GM04503 (cell line): ENCODE measurements around the gene SPACDR.

ENCODE experiments used
- DNase-seq: peaks from one replicate; pipeline ENCODE4 v3.0.0-alpha.2; 2012; ENCODE audit warnings: low read depth

The SPACDR gene

DNA sequence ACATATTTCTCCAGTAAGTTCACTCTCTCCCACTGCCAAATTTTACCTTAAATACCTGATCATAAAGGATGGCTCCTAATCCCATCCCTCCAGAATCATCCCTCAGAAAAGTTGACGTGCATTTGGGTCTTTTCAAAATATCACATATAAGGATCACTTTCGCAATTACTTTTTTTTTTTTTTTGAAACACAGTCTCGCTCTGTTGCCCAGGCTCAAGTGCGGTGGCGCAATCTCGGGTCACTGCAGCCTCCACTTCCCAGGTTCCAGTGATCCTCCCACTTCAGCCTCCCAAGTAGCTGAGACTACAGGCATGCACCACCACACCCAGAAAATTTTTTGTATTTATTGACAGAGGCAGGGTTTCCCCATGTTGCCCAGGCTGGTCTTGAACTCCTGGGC lies 53.0 kb downstream of the SPACDR start:
- DNase-seq = no peak

GRCh38 chr7:100407285-100408180 lies 56.5 kb downstream of the SPACDR start:
- peak; percentile 34 for DNase-seq

DNA sequence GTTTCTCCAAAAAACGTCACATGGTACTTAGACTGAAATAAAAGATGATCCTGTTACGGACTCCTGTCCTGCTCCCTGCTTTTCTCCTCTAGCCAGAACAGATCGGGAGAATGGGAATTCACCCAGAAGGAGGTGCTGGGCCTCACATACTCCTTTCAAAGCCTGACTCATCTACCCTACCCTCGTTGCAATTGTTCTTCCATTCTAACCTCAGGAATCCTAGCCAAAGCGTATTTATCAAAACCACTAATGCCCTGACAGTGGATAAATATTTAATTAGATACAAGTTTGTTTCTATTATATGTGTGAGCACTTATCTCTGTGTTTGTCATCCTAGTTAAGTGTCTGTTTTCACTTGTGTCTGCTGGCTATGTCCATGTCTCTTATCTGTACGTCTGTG lies 57.3 kb downstream of the SPACDR start:
- DNase-seq = peak; percentile 20
